PFSK-1 (cell line): ENCODE data around the gene FBXO21.

Experiments
- POLR2AphosphoS5 ChIP-seq: IDR thresholded peaks from 2 replicates; pipeline ENCODE4 v1.6.1; 2012; ENCODE audit warnings: low read depth, mild to moderate bottlenecking, control low read depth, low read length, moderate library complexity
- REST ChIP-seq, 2 experiments: IDR thresholded peaks; 2 replicates each; pipeline versions ENCODE4 v1.6.1 to v1.8.0; 2011 to 2012; ENCODE audit warnings: low read depth in 2 of 2, low read length in 2 of 2, control low read depth in 1 of 2, inconsistent platforms in 1 of 2, mild to moderate bottlenecking in 1 of 2, moderate library complexity in 1 of 2; ENCODE audit not compliant: insufficient read depth in 1 of 2
- TAF1 ChIP-seq: IDR thresholded peaks from 2 replicates; pipeline ENCODE4 v1.6.1; 2012; ENCODE audit warnings: low read length, control low read depth, borderline replicate concordance; ENCODE audit not compliant: insufficient read depth

GRCh38 chr12:117171499-117172162, 18.6 kb downstream of the FBXO21 start:
- TF ChIP-seq TAF1: no peak
- no peak for TF ChIP-seq POLR2AphosphoS5
- no peak for TF ChIP-seq REST (IDR thresholded peaks at IDR 0.05; ENCODE audit: insufficient read depth in 1 of 2, low read depth in 2 of 2, low read length in 2 of 2)
